Mesendoderm (in vitro differentiated cells): ENCODE data around the gene IGFBP4.

Experiments
- DNase-seq: peaks from one replicate; pipeline ENCODE4 v3.0.0; 2013
- H2AK5ac ChIP-seq: 2 replicates; pipeline ENCODE4 v1.6.1; 2013; ENCODE audit warnings: low read length, inconsistent platforms
- H2BK120ac ChIP-seq: 2 replicates; pipeline ENCODE4 v1.6.1; 2013; ENCODE audit warnings: low read depth, mild to moderate bottlenecking, low read length, moderate library complexity, mixed read lengths
- H2BK15ac ChIP-seq: replicated peaks from 2 replicates; pipeline ENCODE4 v1.6.1; 2013; ENCODE audit warnings: low read depth, mild to moderate bottlenecking, moderate library complexity
- H2BK5ac ChIP-seq: 2 replicates; pipeline ENCODE4 v1.6.1; 2013; ENCODE audit warnings: low read length, inconsistent platforms
- H3K18ac ChIP-seq: 2 replicates; pipeline ENCODE4 v1.6.1; 2013; ENCODE audit warnings: mild to moderate bottlenecking, low read length, mixed read lengths
- H3K23ac ChIP-seq: one replicate; pipeline ENCODE4 v1.6.1; 2013; ENCODE audit warnings: low read length
- H3K27ac ChIP-seq: 2 replicates; pipeline ENCODE4 v1.5.1; 2013; ENCODE audit warnings: low read depth, mild to moderate bottlenecking, inconsistent platforms, low read length, moderate library complexity
- H3K27me3 ChIP-seq: 2 replicates; pipeline ENCODE4 v1.6.1; 2013; ENCODE audit warnings: low read length, control low read depth, mild to moderate bottlenecking, inconsistent platforms; ENCODE audit not compliant: insufficient read depth, poor library complexity
- H3K36me3 ChIP-seq: 2 replicates; pipeline ENCODE4 v1.6.1; 2013; ENCODE audit warnings: low read length, inconsistent platforms; ENCODE audit not compliant: control insufficient read depth, insufficient read depth
- H3K4ac ChIP-seq: one replicate; pipeline ENCODE4 v1.6.1; 2013; ENCODE audit warnings: low read depth, mild to moderate bottlenecking, low read length, moderate library complexity
- H3K4me1 ChIP-seq: 2 replicates; pipeline ENCODE4 v1.6.1; 2013; ENCODE audit warnings: low read depth, low read length, inconsistent platforms; ENCODE audit not compliant: control insufficient read depth
- H3K4me2 ChIP-seq: 2 replicates; pipeline ENCODE4 v1.6.1; 2013; ENCODE audit warnings: low read length
- H3K4me3 ChIP-seq: 2 replicates; pipeline ENCODE4 v1.5.1; 2013; ENCODE audit warnings: mild to moderate bottlenecking, low read length
- H3K56ac ChIP-seq: one replicate; pipeline ENCODE4 v1.6.1; 2013; ENCODE audit warnings: low read length
- H3K79me1 ChIP-seq: 2 replicates; pipeline ENCODE4 v1.6.1; 2013; ENCODE audit warnings: low read length, inconsistent platforms
- H3K79me2 ChIP-seq: 2 replicates; pipeline ENCODE4 v1.6.1; 2013; ENCODE audit warnings: mild to moderate bottlenecking, low read length; ENCODE audit not compliant: control insufficient read depth, insufficient read depth
- H3K9ac ChIP-seq: 2 replicates; pipeline ENCODE4 v1.6.1; 2013; ENCODE audit warnings: low read length, inconsistent platforms
- H4K5ac ChIP-seq: one replicate; pipeline ENCODE4 v1.6.1; 2013; ENCODE audit warnings: low read length
- H4K8ac ChIP-seq: one replicate; pipeline ENCODE4 v1.6.1; 2013; ENCODE audit warnings: low read depth, mild to moderate bottlenecking, control low read depth, low read length, moderate library complexity
- WGBS: extraction: QIAGEN DNeasy Blood & Tissue Kit; methylation state at CpG from one replicate; pipeline ENCODE4 v1.1.7; 2013; ENCODE audit warnings: low lambda C conversion rate, missing lambda C conversion rate; ENCODE audit not compliant: insufficient coverage; ENCODE audit errors: extremely low coverage; 5-methylcytosine and 5-hydroxymethylcytosine counted together

Gene IGFBP4

GRCh38 chr17:40442392-40443195, 656 bp upstream of the IGFBP4 start:
- no peaks in the 10 kb centered on the region for H3K36me3 ChIP-seq
- H2BK120ac ChIP-seq, result peak overlapping the region; percentile 69
- no peaks in the 10 kb centered on the region for H3K27me3 ChIP-seq
- H3K18ac ChIP-seq, result peak overlapping the region; percentile 89
- H3K79me2 ChIP-seq, result peaks cover 17% of the 10 kb centered on the region
- H2BK5ac ChIP-seq, result no peak overlapping the region
- H4K8ac ChIP-seq, result no peak overlapping the region
- peak; percentile 55 for DNase-seq
- no peak overlapping the region for H2AK5ac ChIP-seq
- peak overlapping the region; percentile 74 for H3K9ac ChIP-seq
- H3K23ac ChIP-seq, result peak overlapping the region; percentile 84
- H3K4me3 ChIP-seq, result no peak overlapping the region
- H3K56ac ChIP-seq, result peak overlapping the region; percentile 87
- H3K4me2 ChIP-seq, result peak overlapping the region; percentile 55
- H2BK15ac ChIP-seq, result no peak overlapping the region
- H3K79me1 ChIP-seq, result peaks cover 12% of the 10 kb centered on the region
- no CpG with 5 or more reads among the region's 29 CpGs for WGBS
- H3K4ac ChIP-seq, result peak overlapping the region; percentile 46
- H3K27ac ChIP-seq, result peak overlapping the region; percentile 51
- H3K4me1 ChIP-seq, result peaks cover 3% of the 10 kb centered on the region
- no peak overlapping the region for H4K5ac ChIP-seq

- no peak overlapping the region for H2BK5ac ChIP-seq
- no peak overlapping the region for H4K8ac ChIP-seq
- H3K4ac ChIP-seq, result no peak overlapping the region
- peak overlapping the region; percentile 92 for H3K56ac ChIP-seq
- H3K79me1 ChIP-seq, result peaks cover 22% of the 10 kb centered on the region
- H3K27me3 ChIP-seq, result no peaks in the 10 kb centered on the region
- peak; percentile 43 for DNase-seq
- H3K9ac ChIP-seq, result peak overlapping the region; percentile 85
- peaks cover 3% of the 10 kb centered on the region for H3K4me1 ChIP-seq
- no peak overlapping the region for H4K5ac ChIP-seq
- no peak overlapping the region for H2BK120ac ChIP-seq
- peak overlapping the region; percentile 7 for H3K18ac ChIP-seq
- H2AK5ac ChIP-seq, result no peak overlapping the region
- peak overlapping the region; percentile 44 for H3K4me3 ChIP-seq
- H3K23ac ChIP-seq, result no peak overlapping the region
- H3K79me2 ChIP-seq, result peaks cover 17% of the 10 kb centered on the region
- H3K36me3 ChIP-seq, result no peaks in the 10 kb centered on the region
- no CpG with 5 or more reads among the region's 15 CpGs for WGBS
- peak overlapping the region; percentile 54 for H3K4me2 ChIP-seq
- no peak overlapping the region for H2BK15ac ChIP-seq
- no peak overlapping the region for H3K27ac ChIP-seq
Measured at GRCh38 chr17:40443988-40444899, 994 bp downstream of the IGFBP4 start.

GRCh38 chr17:40445751-40446468, 2.7 kb downstream of the IGFBP4 start:
- Histone ChIP-seq H3K4me1 (peaks cover 3% of the 10 kb centered on the region), H3K56ac (peak overlapping the region; percentile 43), H3K4me2 (peak overlapping the region; percentile 19), H3K36me3 (no peaks in the 10 kb centered on the region), H3K9ac (peak overlapping the region; percentile 85), H4K8ac (no peak overlapping the region), H2BK15ac (no peak overlapping the region), H2BK120ac (no peak overlapping the region), H4K5ac (no peak overlapping the region), H3K4me3 (no peak overlapping the region), H3K27me3 (no peaks in the 10 kb centered on the region), H2AK5ac (no peak overlapping the region), H3K79me2 (peaks cover 17% of the 10 kb centered on the region), H2BK5ac (no peak overlapping the region), H3K18ac (no peak overlapping the region), H3K79me1 (peaks cover 24% of the 10 kb centered on the region), H3K4ac (no peak overlapping the region), H3K27ac (no peak overlapping the region), H3K23ac (no peak overlapping the region)
- WGBS, result no CpG with 5 or more reads among the region's 11 CpGs
- DNase-seq, result peak; percentile 68

- Histone ChIP-seq H3K9ac (no peak overlapping the region), H3K4me3 (no peak overlapping the region), H2BK120ac (no peak overlapping the region), H3K36me3 (no peaks in the 10 kb centered on the region), H4K8ac (no peak overlapping the region), H2BK15ac (no peak overlapping the region), H3K4me2 (no peak overlapping the region), H3K27me3 (no peaks in the 10 kb centered on the region), H3K79me1 (peaks cover 27% of the 10 kb centered on the region), H3K56ac (peak overlapping the region; percentile 1), H3K27ac (no peak overlapping the region), H3K23ac (no peak overlapping the region), H2BK5ac (no peak overlapping the region), H3K79me2 (peaks cover 17% of the 10 kb centered on the region), H3K4me1 (peaks cover 3% of the 10 kb centered on the region), H3K18ac (no peak overlapping the region), H4K5ac (no peak overlapping the region), H3K4ac (no peak overlapping the region), H2AK5ac (no peak overlapping the region)
- no peak for DNase-seq
- WGBS, result no CpG with 5 or more reads among the region's 8 CpGs
Measured at GRCh38 chr17:40447148-40447644, 3.9 kb downstream of the IGFBP4 start.

- Histone ChIP-seq H3K56ac (no peak overlapping the region), H3K79me2 (peaks cover 17% of the 10 kb centered on the region), H3K4ac (no peak overlapping the region), H3K4me2 (no peak overlapping the region), H3K27ac (no peak overlapping the region), H3K36me3 (no peaks in the 10 kb centered on the region), H3K23ac (no peak overlapping the region), H2BK120ac (no peak overlapping the region), H3K4me3 (no peak overlapping the region), H4K8ac (no peak overlapping the region), H4K5ac (no peak overlapping the region), H2AK5ac (no peak overlapping the region), H3K18ac (no peak overlapping the region), H3K9ac (peak overlapping the region; percentile 13), H2BK15ac (no peak overlapping the region), H3K27me3 (no peaks in the 10 kb centered on the region), H3K79me1 (peaks cover 27% of the 10 kb centered on the region), H2BK5ac (no peak overlapping the region), H3K4me1 (peaks cover 3% of the 10 kb centered on the region)
- no CpG with 5 or more reads among the region's 4 CpGs for WGBS
- DNase-seq, result no peak
Measured at GRCh38 chr17:40447806-40448205, 4.6 kb downstream of the IGFBP4 start.
